Activated naive CD4-positive, alpha-beta T cell treated with anti-CD3 and anti-CD28 coated beads, Interleukin-2, amount 50 U/mL, for 24 hours (primary cell): ENCODE results near the gene ECSCR.
"Not testable (repeated sequence)": the region's sequence is repeated elsewhere in the genome, so short reads cannot be mapped to it uniquely, and the experiment has no call there.

ENCODE experiments used
- H3K27ac Mint-ChIP-seq: one replicate; pipeline ENCODE4 v1.8.0; 2021; ENCODE audit warnings: mild to moderate bottlenecking, mixed read lengths
- H3K27me3 Mint-ChIP-seq: one replicate; pipeline ENCODE4 v1.8.0; 2021; ENCODE audit warnings: mixed read lengths
- H3K36me3 Mint-ChIP-seq: one replicate; pipeline ENCODE4 v1.8.0; 2021; ENCODE audit warnings: mixed read lengths
- H3K4me1 Mint-ChIP-seq: one replicate; pipeline ENCODE4 v1.8.0; 2021; ENCODE audit warnings: mixed read lengths
- H3K4me3 Mint-ChIP-seq: one replicate; pipeline ENCODE4 v1.8.0; 2021; ENCODE audit warnings: mild to moderate bottlenecking, mixed read lengths
- H3K9me3 Mint-ChIP-seq: one replicate; pipeline ENCODE4 v1.8.0; 2021; ENCODE audit warnings: mixed read lengths

The ECSCR gene

DNA sequence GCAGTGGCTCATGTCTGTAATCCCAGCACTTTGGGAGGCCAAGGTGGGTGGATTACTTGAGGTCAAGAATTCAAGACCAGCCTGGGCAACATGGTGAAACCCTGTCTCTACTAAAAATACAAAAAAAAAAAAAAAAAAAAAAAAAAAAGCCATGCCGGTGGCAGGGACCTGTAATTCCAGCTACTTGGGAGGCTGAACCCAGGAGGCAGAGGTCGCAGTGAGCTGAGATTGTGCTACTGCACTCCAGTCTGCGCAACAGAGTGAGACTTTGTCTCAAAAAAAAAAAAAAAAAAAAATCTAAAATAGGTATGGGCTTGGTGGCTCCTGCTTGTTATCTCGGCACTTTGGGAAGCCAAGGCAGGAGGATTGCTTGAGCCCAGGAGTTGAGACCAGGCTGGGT lies 17.2 kb upstream of the ECSCR start:
- peaks cover 59% of the 10 kb centered on the region for H3K4me1 Mint-ChIP-seq
- H3K4me3 Mint-ChIP-seq: not testable (repeated sequence)

DNA sequence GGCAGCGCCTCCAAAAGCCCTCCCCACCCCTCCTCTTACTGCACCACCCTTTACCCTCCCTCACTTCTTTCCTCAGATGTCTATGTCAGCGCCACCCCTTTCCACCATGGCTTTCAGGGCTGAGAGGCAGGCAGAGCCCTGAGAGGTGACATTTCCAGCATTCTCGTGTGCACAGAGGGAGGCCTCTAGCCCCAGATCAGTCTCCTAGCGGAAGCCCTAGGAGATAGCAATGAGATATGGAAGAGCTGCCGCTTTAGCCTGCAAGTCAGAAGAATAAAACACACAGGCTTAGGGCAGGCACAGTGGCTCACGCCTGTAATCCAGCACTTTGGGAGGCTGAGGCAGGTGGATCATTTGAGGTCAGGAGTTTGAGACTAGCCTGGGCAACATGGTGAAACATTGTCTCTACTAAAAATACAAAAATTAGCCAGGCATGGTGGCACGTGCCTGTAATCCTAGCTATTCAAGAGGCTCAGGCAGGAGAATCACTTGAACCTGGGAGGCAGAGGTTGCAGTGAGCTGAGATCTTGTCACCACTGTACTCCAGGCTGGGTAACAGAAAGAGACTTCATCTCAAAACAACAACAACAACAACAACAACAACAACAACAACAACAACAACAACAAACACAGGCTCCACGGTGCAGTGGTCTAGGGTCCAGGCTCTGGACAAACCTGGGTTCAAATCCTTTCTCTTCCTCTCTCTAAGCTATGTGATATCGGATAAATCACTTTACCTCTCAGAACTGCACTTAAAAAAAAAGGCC lies 16.3 kb upstream of the ECSCR start:
- Mint-ChIP-seq H3K27ac (peak overlapping the region; percentile 87), H3K4me1 (peaks cover 68% of the 10 kb centered on the region)

More for the DNA sequence above, 17.2 kb upstream of the ECSCR start:
- not testable (repeated sequence) for H3K36me3 Mint-ChIP-seq, H3K27ac Mint-ChIP-seq, H3K27me3 Mint-ChIP-seq, H3K9me3 Mint-ChIP-seq

DNA sequence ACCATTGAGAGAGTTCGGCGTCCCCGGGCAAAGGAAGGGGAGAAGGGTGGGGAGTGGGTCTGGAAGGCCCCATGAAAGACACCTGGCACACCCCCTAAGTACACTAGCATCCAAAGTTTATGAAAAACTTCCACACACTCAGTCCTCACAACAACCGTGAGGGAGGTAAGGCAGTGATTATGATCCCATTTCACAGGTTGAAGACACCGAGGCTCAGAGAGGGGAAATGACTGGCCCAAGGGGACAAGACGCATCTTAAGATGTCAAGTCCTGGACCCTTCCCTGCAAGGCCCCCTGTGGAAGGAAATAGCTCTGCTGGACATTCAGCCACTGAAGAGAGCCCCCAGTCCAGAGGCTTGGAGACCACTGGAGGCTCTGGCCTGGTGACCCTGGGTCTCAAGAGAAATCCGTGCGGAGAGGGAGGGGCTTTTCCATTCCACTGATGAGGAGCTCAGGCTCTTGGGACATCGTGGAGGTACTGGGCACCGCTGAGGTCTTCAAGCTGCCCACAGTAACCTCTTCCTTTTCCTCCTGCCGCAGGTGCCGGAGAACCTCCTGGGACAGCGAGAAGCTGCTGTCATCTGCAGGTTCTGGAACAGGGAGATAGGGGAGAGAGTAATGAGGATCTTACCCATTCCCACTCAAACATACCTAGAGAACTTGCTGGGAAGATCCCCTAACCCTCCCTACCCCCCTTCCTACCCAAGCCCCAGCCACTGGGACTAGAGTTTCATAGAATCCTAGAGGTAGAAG lies 13.5 kb upstream of the ECSCR start:
- Mint-ChIP-seq H3K36me3 (peaks cover 9% of the 10 kb centered on the region), H3K27ac (no peak overlapping the region), H3K4me1 (peaks cover 80% of the 10 kb centered on the region)

More for the DNA sequence above, 16.3 kb upstream of the ECSCR start:
- H3K36me3 Mint-ChIP-seq, H3K27me3 Mint-ChIP-seq, H3K9me3 Mint-ChIP-seq: not testable (repeated sequence)
- H3K4me3 Mint-ChIP-seq: peak overlapping the region; percentile 24

DNA sequence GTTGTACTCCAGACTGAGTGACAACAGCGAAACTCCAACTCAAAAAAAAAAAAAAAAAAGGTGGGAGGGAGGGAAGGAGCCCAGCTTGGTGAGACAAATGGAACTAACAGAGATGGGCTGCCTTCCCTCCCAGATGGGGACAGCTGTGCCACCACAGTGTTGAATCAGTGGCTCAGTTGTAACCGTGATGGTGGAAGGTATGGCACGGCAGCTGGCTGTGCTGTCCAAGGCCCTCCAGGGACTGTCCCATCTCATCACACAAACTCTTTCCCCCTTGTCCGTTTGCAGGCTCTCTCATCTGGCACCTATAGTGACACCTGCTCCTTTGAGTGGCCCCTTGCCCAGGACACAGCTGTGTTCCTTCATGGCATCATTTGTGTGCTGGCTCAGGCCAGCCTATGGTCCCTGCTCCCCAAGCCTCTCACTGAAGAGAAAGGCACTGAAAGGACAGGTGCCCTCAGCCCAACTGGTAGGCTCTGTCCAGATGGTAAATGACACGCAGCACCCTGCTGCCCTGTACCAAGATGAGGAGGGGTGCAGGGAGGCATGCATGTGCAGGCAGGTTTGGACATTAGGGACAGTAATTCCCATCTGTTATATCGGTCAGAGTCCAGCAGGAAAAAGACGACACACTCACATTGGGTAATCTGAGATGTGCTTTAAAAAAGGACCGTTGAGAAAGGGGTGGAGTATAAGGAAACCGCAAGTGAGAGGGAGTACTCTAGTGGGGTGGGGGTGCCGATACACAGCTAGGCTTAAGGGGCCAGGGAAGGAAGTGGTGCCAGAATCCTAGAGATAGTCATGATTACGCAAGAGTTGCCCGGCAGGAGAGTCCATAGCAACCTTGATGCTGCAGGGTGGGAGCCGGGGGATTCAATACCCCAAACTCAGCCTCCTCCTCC lies 12.6 kb upstream of the ECSCR start:
- no peaks in the 10 kb centered on the region for H3K9me3 Mint-ChIP-seq
- peak overlapping the region; percentile 80 for H3K27ac Mint-ChIP-seq
- H3K36me3 Mint-ChIP-seq: peaks cover 9% of the 10 kb centered on the region
- peaks cover 80% of the 10 kb centered on the region for H3K4me1 Mint-ChIP-seq
- H3K27me3 Mint-ChIP-seq: no peaks in the 10 kb centered on the region
- H3K4me3 Mint-ChIP-seq: peak overlapping the region; percentile 68

More for the DNA sequence above, 13.5 kb upstream of the ECSCR start:
- no peaks in the 10 kb centered on the region for H3K9me3 Mint-ChIP-seq
- no peaks in the 10 kb centered on the region for H3K27me3 Mint-ChIP-seq
- H3K4me3 Mint-ChIP-seq: no peak overlapping the region

DNA sequence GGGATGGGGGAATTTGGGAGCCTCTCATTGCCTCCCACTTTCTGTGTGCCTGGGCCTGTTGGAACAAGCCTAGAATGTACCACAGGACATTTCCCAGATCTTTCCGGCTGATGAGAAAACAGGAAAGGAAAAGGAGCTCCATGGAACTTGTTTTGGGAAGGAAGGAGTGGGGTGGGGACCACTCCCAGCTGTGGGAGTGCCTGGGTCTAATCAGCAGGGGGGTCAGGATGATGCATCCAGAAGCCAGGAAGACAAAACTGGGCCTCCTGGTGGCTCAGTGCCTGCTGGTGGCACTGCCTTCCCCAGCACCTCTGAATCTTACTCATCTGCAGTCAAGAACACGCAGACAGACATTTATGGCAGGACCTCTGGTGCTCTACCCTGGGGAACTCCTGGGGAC lies 11.0 kb upstream of the ECSCR start:
- Mint-ChIP-seq H3K9me3 (no peaks in the 10 kb centered on the region), H3K27ac (peak overlapping the region; percentile 57), H3K4me1 (peaks cover 87% of the 10 kb centered on the region), H3K4me3 (no peak overlapping the region), H3K36me3 (peaks cover 7% of the 10 kb centered on the region), H3K27me3 (no peaks in the 10 kb centered on the region)

DNA sequence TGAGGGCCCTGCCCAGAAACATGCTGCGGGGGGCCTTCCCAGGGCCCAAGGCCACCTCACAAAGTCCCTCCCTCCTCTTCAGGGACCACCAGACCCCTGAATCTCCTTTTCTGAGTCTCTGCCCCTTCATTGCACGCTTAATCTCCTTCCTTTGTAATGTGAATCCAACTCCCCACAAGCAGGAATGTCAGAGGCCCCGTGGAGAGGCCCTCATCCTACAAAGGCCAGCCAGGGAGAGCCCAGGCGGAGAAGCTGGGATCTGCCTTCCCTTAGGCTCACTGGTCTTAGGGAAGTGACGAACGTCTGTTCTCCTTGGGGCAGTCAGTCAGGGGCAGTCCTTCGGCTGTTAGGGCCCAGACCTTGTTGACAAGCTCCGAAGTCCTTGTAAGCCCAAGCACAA lies 10.6 kb upstream of the ECSCR start:
- H3K27me3 Mint-ChIP-seq: no peaks in the 10 kb centered on the region
- H3K4me1 Mint-ChIP-seq: peaks cover 87% of the 10 kb centered on the region
- H3K4me3 Mint-ChIP-seq: peak overlapping the region; percentile 24
- peak overlapping the region; percentile 57 for H3K27ac Mint-ChIP-seq
- H3K36me3 Mint-ChIP-seq: peaks cover 7% of the 10 kb centered on the region
- no peaks in the 10 kb centered on the region for H3K9me3 Mint-ChIP-seq

DNA sequence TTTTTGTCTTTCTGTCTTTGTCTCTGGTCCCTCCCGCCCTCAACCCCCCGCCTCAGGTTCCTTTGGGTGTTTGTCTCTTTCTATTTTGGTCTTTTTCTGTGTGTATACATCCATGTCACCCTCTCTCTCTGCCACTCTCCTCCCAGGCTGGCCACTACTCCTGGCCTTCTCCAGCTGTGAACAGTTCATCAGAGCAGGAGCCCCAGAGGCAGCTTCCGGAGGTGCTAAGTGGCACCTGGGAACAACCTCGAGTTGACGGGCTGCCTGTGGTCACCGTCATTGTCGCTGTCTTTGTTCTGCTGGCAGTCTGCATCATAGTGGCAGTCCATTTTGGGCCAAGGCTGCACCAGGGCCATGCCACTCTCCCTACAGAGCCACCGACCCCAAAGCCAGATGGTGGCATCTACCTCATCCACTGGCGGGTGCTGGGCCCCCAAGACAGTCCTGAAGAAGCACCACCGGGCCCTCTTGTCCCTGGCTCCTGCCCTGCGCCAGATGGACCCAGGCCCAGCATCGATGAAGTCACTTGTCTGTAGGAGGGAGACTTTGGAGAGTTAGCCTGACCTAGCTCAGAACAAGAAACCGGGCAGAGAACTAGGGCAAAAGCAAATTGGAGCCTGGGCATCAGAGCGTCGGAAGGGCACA lies 10.0 kb upstream of the ECSCR start:
- peak overlapping the region; percentile 92 for H3K27ac Mint-ChIP-seq
- peaks cover 81% of the 10 kb centered on the region for H3K4me1 Mint-ChIP-seq

DNA sequence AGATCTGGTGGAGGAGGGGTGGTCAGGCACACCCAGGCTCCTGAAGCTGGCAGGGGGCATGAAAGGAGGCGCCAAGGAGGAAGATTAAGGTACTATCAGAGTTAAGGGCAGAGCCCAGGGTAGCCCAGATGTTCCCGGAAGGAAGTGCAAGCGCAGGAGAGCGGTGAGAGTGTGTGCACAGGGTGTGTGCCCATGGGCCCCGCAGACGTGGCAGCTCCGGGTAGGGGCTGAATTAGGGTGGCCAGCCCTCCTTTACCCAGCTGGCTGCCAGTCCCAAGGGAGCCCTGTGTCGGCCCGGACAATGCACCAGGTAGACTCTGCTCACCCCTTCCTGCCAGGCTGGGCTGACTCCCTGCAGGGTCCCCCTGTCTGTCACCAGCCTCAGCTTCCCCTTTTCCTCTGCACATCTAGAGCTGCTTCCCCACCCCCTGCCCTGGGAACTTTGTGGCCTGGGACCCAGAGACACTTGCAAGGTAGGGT lies 8.3 kb upstream of the ECSCR start, which contains the start of gene SMIM33:
SMIM33 (plus strand) TSS at position 184 of the 480 bp plus-strand sequence; CDS start at position 302, 118 bp downstream.
- H3K9me3 Mint-ChIP-seq: no peaks in the 10 kb centered on the region
- H3K36me3 Mint-ChIP-seq: peaks cover 7% of the 10 kb centered on the region
- H3K4me3 Mint-ChIP-seq: peak within 1 kb of the TSS; percentile 81
- peaks cover 76% of the 10 kb centered on the region for H3K4me1 Mint-ChIP-seq
- H3K27me3 Mint-ChIP-seq: no peaks in the 10 kb centered on the region
- peak within 1 kb of the TSS; percentile 88 for H3K27ac Mint-ChIP-seq

More for the DNA sequence above, 10.0 kb upstream of the ECSCR start:
- peaks cover 7% of the 10 kb centered on the region for H3K36me3 Mint-ChIP-seq
- H3K9me3 Mint-ChIP-seq: no peaks in the 10 kb centered on the region
- no peaks in the 10 kb centered on the region for H3K27me3 Mint-ChIP-seq
- peak overlapping the region; percentile 60 for H3K4me3 Mint-ChIP-seq

DNA sequence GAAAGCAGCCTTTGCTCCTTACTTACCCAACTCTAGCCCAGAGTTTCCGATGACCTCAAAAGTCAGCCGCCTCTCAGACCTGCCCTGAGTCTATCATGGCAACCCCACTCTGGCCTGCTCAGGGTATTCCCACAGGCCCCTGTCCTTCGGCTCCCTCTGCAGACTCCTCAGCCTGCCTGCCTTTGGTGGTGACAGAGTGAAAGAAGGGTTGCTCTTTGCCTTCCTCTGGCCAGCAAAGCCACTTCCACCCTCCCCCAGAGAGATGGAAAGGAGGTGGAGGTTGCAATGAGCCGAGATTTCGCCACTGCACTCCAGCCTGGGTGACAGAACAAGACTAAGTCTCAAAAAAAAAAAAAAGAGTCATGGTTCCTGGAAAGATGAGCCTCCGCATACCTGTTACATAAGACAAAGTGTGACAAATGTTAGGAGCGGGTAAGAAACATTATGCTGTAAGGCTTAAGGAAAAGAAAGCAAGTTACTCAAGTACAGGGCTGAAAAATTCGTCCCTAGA lies 5.9 kb upstream of the ECSCR start:
- H3K36me3 Mint-ChIP-seq: no peaks in the 10 kb centered on the region
- H3K4me3 Mint-ChIP-seq: no peak overlapping the region
- no peaks in the 10 kb centered on the region for H3K27me3 Mint-ChIP-seq
- H3K27ac Mint-ChIP-seq: peak overlapping the region; percentile 52
- peaks cover 53% of the 10 kb centered on the region for H3K4me1 Mint-ChIP-seq
- no peaks in the 10 kb centered on the region for H3K9me3 Mint-ChIP-seq

DNA sequence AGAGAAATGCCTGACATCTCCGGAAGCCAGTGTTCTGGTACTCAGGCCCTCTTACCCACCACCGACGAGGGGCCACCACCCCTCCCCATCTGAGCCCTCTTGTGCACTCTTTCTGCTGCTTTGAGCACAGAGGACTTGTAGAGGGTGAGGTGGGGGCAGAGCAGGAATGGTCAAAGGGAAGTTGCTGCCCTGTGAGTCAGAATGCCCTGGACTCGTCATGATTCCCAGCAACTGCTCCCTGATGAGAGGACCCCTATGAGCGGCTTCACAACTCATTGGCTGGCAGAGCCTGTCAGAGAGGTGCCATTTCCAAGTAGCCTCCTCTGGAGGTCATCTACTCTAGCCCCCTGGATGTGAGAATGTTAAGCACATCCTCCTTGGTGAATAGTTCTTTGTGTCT lies 845 bp downstream of the ECSCR start:
- H3K9me3 Mint-ChIP-seq: no peaks in the 10 kb centered on the region
- peaks cover 40% of the 10 kb centered on the region for H3K4me1 Mint-ChIP-seq
- no peaks in the 10 kb centered on the region for H3K36me3 Mint-ChIP-seq
- no peak overlapping the region for H3K27ac Mint-ChIP-seq
- no peaks in the 10 kb centered on the region for H3K27me3 Mint-ChIP-seq
- no peak overlapping the region for H3K4me3 Mint-ChIP-seq

DNA sequence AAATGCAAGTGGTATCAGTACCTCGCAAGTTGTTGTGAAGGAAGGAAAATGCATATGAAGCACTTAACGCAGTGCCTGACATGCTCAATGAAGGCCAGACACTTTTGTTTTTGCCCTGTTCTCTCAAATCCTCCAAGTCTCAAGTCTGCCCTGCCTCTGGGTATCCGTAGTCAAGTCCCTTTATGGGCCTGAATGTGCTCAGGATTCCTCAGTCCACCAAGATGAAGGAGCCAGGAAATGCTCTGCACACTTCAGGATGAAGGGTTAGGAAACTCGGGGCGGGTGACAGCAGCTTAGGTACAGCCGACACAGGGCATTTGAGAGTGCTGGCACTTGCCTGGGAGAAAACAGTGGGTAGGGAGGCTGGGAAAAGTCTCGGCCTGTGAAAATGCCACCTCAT lies 1.4 kb downstream of the ECSCR start:
- no peaks in the 10 kb centered on the region for H3K9me3 Mint-ChIP-seq
- no peaks in the 10 kb centered on the region for H3K36me3 Mint-ChIP-seq
- peaks cover 45% of the 10 kb centered on the region for H3K4me1 Mint-ChIP-seq
- H3K27ac Mint-ChIP-seq: no peak overlapping the region
- H3K4me3 Mint-ChIP-seq: no peak overlapping the region
- no peaks in the 10 kb centered on the region for H3K27me3 Mint-ChIP-seq

DNA sequence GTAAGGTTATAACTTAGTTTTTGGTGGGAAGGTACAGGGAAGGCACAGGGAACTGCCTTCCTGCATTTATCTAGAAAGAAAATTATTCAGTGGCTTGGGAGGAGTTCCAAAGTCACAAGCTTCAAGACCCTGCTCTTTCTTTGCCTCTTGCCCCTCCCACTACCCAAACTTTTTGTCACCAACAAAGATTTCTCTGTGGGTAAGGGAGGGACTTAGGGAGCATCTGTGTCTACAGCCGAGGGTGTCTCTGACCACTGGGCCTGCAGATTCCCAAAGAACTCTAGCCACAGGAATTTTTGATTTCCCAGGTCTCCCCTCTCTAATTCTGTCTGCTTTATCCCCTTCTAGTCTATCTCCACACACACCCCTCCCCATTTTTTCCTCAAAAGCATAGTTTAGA lies 2.1 kb downstream of the ECSCR start:
- no peaks in the 10 kb centered on the region for H3K9me3 Mint-ChIP-seq
- no peaks in the 10 kb centered on the region for H3K36me3 Mint-ChIP-seq
- H3K27ac Mint-ChIP-seq: no peak overlapping the region
- H3K27me3 Mint-ChIP-seq: no peaks in the 10 kb centered on the region
- H3K4me3 Mint-ChIP-seq: no peak overlapping the region
- peaks cover 47% of the 10 kb centered on the region for H3K4me1 Mint-ChIP-seq

DNA sequence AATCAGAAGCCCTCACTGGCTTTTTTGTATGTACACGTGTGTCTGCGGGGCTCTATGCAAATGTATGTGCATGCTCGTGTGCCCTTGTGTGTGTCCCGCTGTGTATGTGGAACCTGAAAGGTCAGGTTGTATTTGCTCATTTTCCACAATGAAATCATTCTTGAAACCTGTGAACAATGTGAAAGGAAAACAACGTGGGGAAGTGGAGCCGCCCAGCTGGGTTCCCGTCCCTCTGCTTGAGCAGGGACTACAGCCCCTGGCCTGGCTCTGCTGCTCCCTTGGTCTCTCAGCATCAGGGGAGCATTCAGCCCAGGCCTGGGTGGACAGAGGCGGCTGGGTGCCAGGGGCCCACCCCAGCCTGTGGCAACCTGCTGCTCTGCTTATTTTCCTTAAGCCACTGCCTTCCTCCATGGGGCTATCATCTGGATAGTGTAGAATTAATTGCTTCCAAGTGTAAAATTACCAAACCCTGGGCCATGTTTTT lies 3.0 kb downstream of the ECSCR start:
- peak overlapping the region; percentile 15 for H3K4me3 Mint-ChIP-seq
- H3K9me3 Mint-ChIP-seq: no peaks in the 10 kb centered on the region
- H3K27ac Mint-ChIP-seq: peak overlapping the region; percentile 27
- no peaks in the 10 kb centered on the region for H3K36me3 Mint-ChIP-seq
- H3K4me1 Mint-ChIP-seq: peaks cover 57% of the 10 kb centered on the region
- H3K27me3 Mint-ChIP-seq: no peaks in the 10 kb centered on the region

DNA sequence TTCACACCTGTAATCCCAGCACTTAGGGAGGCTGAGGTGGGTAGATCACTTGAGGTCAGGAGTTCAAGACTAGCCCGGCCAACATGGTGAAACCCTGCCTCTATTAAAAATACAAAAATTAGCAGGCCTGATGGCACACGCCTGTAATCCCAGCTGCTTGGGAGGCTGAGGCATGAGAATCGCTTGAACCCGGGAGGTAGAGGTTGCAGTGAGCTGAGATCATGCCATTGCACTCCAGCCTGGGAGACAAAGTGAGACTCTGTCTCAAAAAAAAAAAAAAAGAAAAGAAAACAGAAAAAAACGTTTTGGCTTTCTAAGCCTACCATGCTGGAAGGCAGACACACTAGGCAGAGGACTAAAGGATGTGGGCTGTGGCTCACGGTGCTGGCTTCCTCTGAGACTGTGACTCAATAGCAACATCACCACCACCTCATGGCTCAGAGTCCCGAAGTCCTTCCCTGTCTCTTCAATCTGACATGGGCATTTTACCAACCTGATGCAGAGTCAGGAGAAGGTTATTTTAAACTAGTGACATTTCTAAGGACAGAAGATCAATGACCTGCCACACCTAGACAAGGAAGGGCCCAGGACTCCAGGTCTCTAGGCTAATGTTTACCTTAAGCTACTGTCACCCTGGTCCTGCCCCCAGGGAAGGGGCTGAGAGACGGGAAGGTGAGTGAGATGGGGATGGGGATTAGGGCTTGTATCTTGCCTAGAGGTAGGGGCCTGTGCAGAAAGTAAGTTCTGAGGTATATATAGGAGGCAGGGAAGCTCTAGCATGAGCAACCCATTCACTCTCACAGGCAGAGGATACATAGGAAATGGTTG lies 3.7 kb downstream of the ECSCR start:
- H3K36me3 Mint-ChIP-seq: no peaks in the 10 kb centered on the region
- peak overlapping the region; percentile 45 for H3K4me3 Mint-ChIP-seq
- no peaks in the 10 kb centered on the region for H3K27me3 Mint-ChIP-seq
- peak overlapping the region; percentile 97 for H3K27ac Mint-ChIP-seq
- no peaks in the 10 kb centered on the region for H3K9me3 Mint-ChIP-seq
- H3K4me1 Mint-ChIP-seq: peaks cover 64% of the 10 kb centered on the region
